BE2C (cell line): Measurements from ENCODE around the gene ZNF335.

Experiments
- DNase-seq: peaks from one replicate; pipeline ENCODE4 v3.0.0-alpha.2; 2020
- H3K27me3 ChIP-seq: fragments of 250-450 bp; sonication (Bioruptor Pico); 2 replicates; pipeline ENCODE4 v1.5.1; 2020; ENCODE audit warnings: mild to moderate bottlenecking
- H3K36me3 ChIP-seq: fragments of 250-450 bp; sonication (Bioruptor Pico); 2 replicates; pipeline ENCODE4 v1.5.1; 2020; ENCODE audit warnings: mild to moderate bottlenecking
- H3K4me1 ChIP-seq: fragments of 250-450 bp; sonication (Bioruptor Pico); 2 replicates; pipeline ENCODE4 v1.5.1; 2020
- H3K4me3 ChIP-seq: 2 replicates; pipeline ENCODE4 v1.5.1; 2011; ENCODE audit warnings: low read depth, low read length
- H3K9me3 ChIP-seq: fragments of 250-450 bp; sonication (Bioruptor Pico); 2 replicates; pipeline ENCODE4 v1.5.1; 2020
- TF ChIP-seq, protein P1 (sequence below): IDR thresholded peaks from 2 replicates; pipeline ENCODE4 v1.5.1; 2012; ENCODE audit warnings: mild to moderate bottlenecking, low read depth, low read length

ZNF335 gene

DNA sequence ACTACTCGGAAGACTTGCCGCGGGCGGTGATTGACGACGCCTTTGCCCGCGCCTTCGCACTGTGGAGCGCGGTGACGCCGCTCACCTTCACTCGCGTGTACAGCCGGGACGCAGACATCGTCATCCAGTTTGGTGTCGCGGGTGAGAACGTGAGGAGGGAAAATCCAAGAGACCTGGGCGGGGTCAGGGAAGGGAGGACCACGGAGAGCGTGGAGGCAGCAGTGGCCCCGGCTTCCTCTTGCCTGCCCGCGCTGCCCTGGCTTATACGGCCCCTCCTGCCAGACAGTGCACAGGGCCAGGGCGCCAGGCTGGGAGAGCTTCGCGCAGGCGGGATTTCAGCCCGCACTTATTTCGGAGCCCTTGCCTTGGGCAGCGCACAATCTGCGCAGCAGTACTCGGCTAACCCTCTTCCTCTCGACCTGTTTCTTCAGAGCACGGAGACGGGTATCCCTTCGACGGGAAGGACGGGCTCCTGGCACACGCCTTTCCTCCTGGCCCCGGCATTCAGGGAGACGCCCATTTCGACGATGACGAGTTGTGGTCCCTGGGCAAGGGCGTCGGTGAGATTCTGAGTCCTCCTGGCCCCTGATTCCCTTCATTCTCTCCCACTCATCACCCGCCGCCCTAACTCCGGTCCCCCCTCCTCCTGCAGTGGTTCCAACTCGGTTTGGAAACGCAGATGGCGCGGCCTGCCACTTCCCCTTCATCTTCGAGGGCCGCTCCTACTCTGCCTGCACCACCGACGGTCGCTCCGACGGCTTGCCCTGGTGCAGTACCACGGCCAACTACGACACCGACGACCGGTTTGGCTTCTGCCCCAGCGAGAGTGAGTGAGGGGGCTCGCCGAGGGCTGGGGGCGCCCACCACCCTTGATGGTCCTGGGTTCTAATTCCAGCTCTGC is 38.7 kb upstream of the ZNF335 start:
- DNase-seq, result no peak
- Histone ChIP-seq H3K4me3 (no peak overlapping the region), H3K36me3 (no peaks in the 10 kb centered on the region), H3K9me3 (no peaks in the 10 kb centered on the region; the same call in 1 of the 2 replicates), H3K27me3 (peaks cover 74% of the 10 kb centered on the region), H3K4me1 (no peaks in the 10 kb centered on the region)
- TF ChIP-seq, protein P1, sequence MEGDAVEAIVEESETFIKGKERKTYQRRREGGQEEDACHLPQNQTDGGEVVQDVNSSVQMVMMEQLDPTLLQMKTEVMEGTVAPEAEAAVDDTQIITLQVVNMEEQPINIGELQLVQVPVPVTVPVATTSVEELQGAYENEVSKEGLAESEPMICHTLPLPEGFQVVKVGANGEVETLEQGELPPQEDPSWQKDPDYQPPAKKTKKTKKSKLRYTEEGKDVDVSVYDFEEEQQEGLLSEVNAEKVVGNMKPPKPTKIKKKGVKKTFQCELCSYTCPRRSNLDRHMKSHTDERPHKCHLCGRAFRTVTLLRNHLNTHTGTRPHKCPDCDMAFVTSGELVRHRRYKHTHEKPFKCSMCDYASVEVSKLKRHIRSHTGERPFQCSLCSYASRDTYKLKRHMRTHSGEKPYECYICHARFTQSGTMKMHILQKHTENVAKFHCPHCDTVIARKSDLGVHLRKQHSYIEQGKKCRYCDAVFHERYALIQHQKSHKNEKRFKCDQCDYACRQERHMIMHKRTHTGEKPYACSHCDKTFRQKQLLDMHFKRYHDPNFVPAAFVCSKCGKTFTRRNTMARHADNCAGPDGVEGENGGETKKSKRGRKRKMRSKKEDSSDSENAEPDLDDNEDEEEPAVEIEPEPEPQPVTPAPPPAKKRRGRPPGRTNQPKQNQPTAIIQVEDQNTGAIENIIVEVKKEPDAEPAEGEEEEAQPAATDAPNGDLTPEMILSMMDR, result no peak

DNA sequence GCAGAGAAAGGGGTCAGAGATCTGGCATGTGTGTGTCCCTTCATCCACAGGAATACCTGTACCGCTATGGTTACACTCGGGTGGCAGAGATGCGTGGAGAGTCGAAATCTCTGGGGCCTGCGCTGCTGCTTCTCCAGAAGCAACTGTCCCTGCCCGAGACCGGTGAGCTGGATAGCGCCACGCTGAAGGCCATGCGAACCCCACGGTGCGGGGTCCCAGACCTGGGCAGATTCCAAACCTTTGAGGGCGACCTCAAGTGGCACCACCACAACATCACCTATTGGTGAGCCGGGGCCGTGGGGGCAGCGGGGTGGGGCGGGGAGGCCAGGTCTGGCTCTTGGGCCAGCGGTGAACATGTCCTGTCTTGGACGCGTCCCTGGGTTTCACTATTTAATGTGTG is 37.8 kb upstream of the ZNF335 start:
- Histone ChIP-seq H3K4me1 (no peaks in the 10 kb centered on the region), H3K4me3 (no peak overlapping the region), H3K9me3 (no peaks in the 10 kb centered on the region; the same call in 1 of the 2 replicates), H3K27me3 (peaks cover 82% of the 10 kb centered on the region), H3K36me3 (no peaks in the 10 kb centered on the region)
- no peak for DNase-seq
- TF ChIP-seq, protein P1, result no peak

DNA sequence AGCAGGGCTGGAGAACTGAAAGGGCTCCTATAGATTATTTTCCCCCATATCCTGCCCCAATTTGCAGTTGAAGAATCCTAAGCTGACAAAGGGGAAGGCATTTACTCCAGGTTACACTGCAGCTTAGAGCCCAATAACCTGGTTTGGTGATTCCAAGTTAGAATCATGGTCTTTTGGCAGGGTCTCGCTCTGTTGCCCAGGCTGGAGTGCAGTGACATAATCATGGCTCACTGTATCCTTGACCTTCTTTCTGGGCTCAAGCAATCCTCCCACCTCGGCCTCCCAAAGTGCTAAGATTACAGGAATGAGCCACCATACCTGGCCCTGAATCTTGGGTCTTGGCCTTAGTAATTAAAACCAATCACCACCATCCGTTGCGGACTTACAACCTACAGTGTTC is 35.7 kb upstream of the ZNF335 start:
- no peaks in the 10 kb centered on the region for H3K36me3 ChIP-seq
- no peaks in the 10 kb centered on the region for H3K4me1 ChIP-seq
- H3K9me3 ChIP-seq, result no peaks in the 10 kb centered on the region; the same call in 1 of the 2 replicates
- TF ChIP-seq, protein P1, result no peak
- H3K27me3 ChIP-seq, result peaks cover 73% of the 10 kb centered on the region
- no peak for DNase-seq
- H3K4me3 ChIP-seq, result no peak overlapping the region

DNA sequence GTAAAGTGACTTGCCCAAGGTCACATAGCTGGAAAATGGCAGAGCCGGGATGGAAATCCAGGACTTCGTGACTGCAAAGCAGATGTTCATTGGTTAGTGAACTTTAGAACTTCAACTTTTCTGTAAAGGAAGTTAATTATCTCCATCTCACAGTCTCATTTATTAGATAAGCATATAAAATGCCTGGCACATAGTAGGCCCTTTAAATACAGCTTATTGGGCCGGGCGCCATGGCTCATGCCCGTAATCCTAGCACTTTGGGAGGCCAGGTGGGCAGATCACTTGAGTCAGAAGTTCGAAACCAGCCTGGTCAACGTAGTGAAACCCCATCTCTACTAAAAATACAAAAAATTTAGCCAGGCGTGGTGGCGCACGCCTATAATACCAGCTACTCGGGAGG is 35.0 kb upstream of the ZNF335 start:
- Histone ChIP-seq H3K4me1 (no peaks in the 10 kb centered on the region), H3K27me3 (peaks cover 66% of the 10 kb centered on the region), H3K36me3 (no peaks in the 10 kb centered on the region), H3K9me3 (no peaks in the 10 kb centered on the region; the same call in 1 of the 2 replicates), H3K4me3 (no peak overlapping the region)
- TF ChIP-seq, protein P1, result no peak
- no peak for DNase-seq

DNA sequence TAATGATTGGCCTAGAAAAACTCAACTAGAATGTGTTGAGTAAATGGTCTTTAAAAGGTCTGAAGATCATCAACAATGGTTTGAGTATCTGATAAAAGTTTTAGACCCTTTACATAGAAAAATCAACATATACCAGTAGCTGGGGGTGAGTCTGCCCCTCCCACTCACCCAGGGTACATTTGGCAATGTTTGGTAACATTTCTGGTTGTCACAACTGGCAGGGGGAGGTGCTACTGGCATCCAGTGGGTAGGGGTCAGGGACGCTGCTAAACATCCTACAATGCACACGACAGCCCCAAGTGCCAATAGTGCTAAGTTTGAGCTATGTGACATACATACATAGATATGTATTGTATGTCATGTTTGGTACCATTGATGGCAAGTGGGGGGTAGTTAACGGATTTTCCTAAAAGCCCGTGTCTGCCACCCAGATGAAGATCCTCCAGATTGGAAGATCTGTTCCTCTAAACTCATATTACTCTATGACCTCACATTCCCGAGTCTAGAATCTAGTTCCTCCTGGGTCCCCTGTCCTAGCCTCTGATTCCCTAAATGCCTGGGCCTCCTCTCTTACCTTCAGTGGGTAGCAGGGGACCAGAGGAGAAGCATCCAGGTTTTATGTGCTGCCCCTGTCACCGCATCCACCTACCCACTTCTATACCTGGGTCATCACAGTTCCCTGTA is 34.2 kb upstream of the ZNF335 start:
- H3K4me3 ChIP-seq, result no peak overlapping the region
- TF ChIP-seq, protein P1, result no peak
- H3K9me3 ChIP-seq, result no peaks in the 10 kb centered on the region; the same call in 1 of the 2 replicates
- DNase-seq, result no peak
- no peaks in the 10 kb centered on the region for H3K36me3 ChIP-seq
- H3K4me1 ChIP-seq, result no peaks in the 10 kb centered on the region
- peaks cover 58% of the 10 kb centered on the region for H3K27me3 ChIP-seq
